ENCODE data around the gene RIMBP2. TPM values are rescaled to one million over a fixed set of nuclear protein-coding genes. Genes with fewer than 3 reads are reported as not detected.

Gene RIMBP2
- total and polyA plus RNA-seq, 2 experiments from 2014 or later: not detected

- in situ Hi-C loops (cut with MboI): no loop called here
These were observed 246.5 kb downstream of the RIMBP2 start for GRCh38 chr12:130469552-130469951.

DNA sequence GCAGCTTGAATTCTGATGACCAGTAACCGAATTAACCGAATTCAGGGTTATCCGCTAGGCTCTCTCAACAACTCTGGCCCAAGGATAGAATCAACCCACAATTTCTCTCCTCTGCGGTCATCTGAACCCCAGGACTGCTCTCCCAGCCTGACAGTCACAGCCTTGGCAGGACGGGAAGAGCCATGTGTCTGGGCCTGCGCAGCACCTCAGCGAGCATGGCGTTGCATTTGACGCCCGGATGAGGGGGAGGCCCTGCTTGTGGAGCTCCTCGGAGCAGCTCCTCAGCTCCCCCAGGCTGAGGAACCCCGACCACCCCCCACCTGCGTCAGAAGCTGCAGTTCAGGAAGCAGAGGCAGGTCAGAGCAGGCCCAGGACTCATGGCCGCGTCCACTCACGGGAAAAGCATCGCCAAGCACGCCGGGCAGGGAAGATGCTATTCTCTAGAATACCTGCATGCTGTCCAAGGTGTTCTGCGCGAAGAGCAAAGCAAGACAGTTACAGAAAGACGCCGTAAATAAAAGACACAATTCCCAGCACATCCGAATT lies 247.3 kb downstream of the RIMBP2 start:
- in situ Hi-C loops (cut with MboI): no loop called here
- H3K9ac ChIP-seq: no peak overlapping the region
- no peaks in the 10 kb centered on the region for H4K20me1 ChIP-seq (ENCODE audit: insufficient read depth)
- TF ChIP-seq EZH2 (IDR thresholded peaks at IDR 0.05; ENCODE audit: insufficient read depth, poor library complexity, severe bottlenecking): no peak
- no peak for TF ChIP-seq EZH2phosphoT487 (IDR thresholded peaks at IDR 0.05; ENCODE audit: insufficient read depth, low read depth)
- no peak overlapping the region for H2AFZ ChIP-seq
- no peaks in the 10 kb centered on the region for H3K27me3 ChIP-seq (replicated peaks; ENCODE audit: insufficient read depth)
- H3K4me1 ChIP-seq (ENCODE audit: insufficient read depth): no peaks in the 10 kb centered on the region
- no peaks in the 10 kb centered on the region for H3K79me2 ChIP-seq (ENCODE audit: insufficient read depth)
- DNase-seq: no peak
- H3K9me3 ChIP-seq (ENCODE audit: low read depth): no peaks in the 10 kb centered on the region
- H3K4me2 ChIP-seq (ENCODE audit: unreplicated experiment): no peak overlapping the region
- H3K9me2 ChIP-seq (ENCODE audit: insufficient read depth): no peaks in the 10 kb centered on the region
- H3K36me3 ChIP-seq (ENCODE audit: low read depth): no peaks in the 10 kb centered on the region
- no peaks in the 10 kb centered on the region for H3F3A ChIP-seq (ENCODE audit: insufficient read depth)
- no peak overlapping the region for H3K27ac ChIP-seq
- H3K4me3 ChIP-seq: no peak overlapping the region
- 60 to 71% methylated on average over 22 to 24 of the region's 24 CpGs for WGBS, 2 experiments (ENCODE audit: low coverage in 1 of 2, low lambda C conversion rate in 2 of 2, missing lambda C conversion rate in 2 of 2)

More at GRCh38 chr12:130469552-130469951, 246.5 kb downstream of the RIMBP2 start:
- no peak for DNase-seq
- TF ChIP-seq EZH2 (IDR thresholded peaks at IDR 0.05; ENCODE audit: insufficient read depth, poor library complexity, severe bottlenecking): no peak
- no peak for TF ChIP-seq EZH2phosphoT487 (IDR thresholded peaks at IDR 0.05; ENCODE audit: insufficient read depth, low read depth)
- no peak overlapping the region for H3K27ac ChIP-seq
- no peaks in the 10 kb centered on the region for H3F3A ChIP-seq (ENCODE audit: insufficient read depth)
- H3K9me3 ChIP-seq (ENCODE audit: low read depth): no peaks in the 10 kb centered on the region
- WGBS, 2 experiments (ENCODE audit: low coverage in 1 of 2, low lambda C conversion rate in 2 of 2, missing lambda C conversion rate in 2 of 2): 50 to 59% methylated on average over 7 of the region's 7 CpGs
- H3K27me3 ChIP-seq (replicated peaks; ENCODE audit: insufficient read depth): no peaks in the 10 kb centered on the region
- H3K4me2 ChIP-seq (ENCODE audit: unreplicated experiment): no peak overlapping the region
- H3K9me2 ChIP-seq (ENCODE audit: insufficient read depth): no peaks in the 10 kb centered on the region
- no peaks in the 10 kb centered on the region for H4K20me1 ChIP-seq (ENCODE audit: insufficient read depth)
- no peaks in the 10 kb centered on the region for H3K79me2 ChIP-seq (ENCODE audit: insufficient read depth)
- H3K9ac ChIP-seq: no peak overlapping the region
- no peak overlapping the region for H3K4me3 ChIP-seq
- no peaks in the 10 kb centered on the region for H3K36me3 ChIP-seq (ENCODE audit: low read depth)
- no peaks in the 10 kb centered on the region for H3K4me1 ChIP-seq (ENCODE audit: insufficient read depth)
- no peak overlapping the region for H2AFZ ChIP-seq

DNA sequence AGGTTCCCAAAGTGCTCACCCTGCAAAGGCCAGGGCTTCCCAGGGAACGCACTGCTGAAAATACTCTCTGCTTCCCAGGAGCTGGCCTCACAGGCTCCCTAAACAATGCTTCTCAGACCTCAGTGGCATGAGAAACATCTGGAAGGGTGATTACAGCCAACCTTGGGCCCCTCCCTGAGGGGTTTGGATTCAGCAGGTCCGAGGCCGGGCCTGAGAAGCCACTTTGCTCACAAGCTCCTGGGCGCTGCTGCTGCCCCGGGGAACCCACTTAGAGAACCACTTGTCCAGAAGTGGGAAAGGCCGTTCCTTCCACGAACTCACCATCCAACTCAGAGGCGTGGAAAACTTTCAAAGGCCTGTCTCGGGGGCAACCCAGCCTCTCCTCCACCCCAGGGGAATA lies 247.9 kb downstream of the RIMBP2 start:
- no peaks in the 10 kb centered on the region for H3F3A ChIP-seq (ENCODE audit: insufficient read depth)
- no peak for TF ChIP-seq EZH2phosphoT487 (IDR thresholded peaks at IDR 0.05; ENCODE audit: insufficient read depth, low read depth)
- no peak for TF ChIP-seq EZH2 (IDR thresholded peaks at IDR 0.05; ENCODE audit: insufficient read depth, poor library complexity, severe bottlenecking)
- H3K9me2 ChIP-seq (ENCODE audit: insufficient read depth): no peaks in the 10 kb centered on the region
- WGBS, 2 experiments (ENCODE audit: low coverage in 1 of 2, low lambda C conversion rate in 2 of 2, missing lambda C conversion rate in 2 of 2): 46 to 59% methylated on average over 9 of the region's 9 CpGs
- no peaks in the 10 kb centered on the region for H3K4me1 ChIP-seq (ENCODE audit: insufficient read depth)
- in situ Hi-C loops (cut with MboI): no loop called here
- H4K20me1 ChIP-seq (ENCODE audit: insufficient read depth): no peaks in the 10 kb centered on the region
- no peaks in the 10 kb centered on the region for H3K36me3 ChIP-seq (ENCODE audit: low read depth)
- no peak for DNase-seq
- H3K27me3 ChIP-seq (replicated peaks; ENCODE audit: insufficient read depth): no peaks in the 10 kb centered on the region
- H2AFZ ChIP-seq: no peak overlapping the region
- no peaks in the 10 kb centered on the region for H3K79me2 ChIP-seq (ENCODE audit: insufficient read depth)
- H3K4me2 ChIP-seq (ENCODE audit: unreplicated experiment): no peak overlapping the region
- no peak overlapping the region for H3K9ac ChIP-seq
- H3K27ac ChIP-seq: no peak overlapping the region
- H3K9me3 ChIP-seq (ENCODE audit: low read depth): no peaks in the 10 kb centered on the region
- no peak overlapping the region for H3K4me3 ChIP-seq

DNA sequence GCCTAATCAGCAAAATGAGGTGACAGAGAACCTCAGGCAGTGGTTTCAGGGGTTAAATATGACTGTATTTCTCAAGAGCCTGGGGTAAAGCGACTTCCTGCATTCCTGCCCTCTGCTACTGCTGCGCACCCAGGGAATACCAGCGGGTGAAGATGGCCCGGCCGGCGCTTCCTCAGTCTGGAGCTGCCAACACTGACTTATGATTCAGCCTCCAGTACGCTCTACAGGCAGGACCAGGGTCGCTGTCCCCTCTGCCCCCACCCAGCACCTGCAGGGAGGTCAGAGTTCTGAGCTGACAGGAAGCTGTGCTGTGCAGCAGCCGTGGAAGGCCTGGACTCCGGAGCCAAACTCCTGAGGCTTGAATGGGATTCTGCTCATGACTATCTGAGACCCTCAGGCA lies 250.5 kb downstream of the RIMBP2 start:
- TF ChIP-seq EZH2 (IDR thresholded peaks at IDR 0.05; ENCODE audit: insufficient read depth, poor library complexity, severe bottlenecking) (no peak), EZH2phosphoT487 (IDR thresholded peaks at IDR 0.05; ENCODE audit: insufficient read depth, low read depth) (no peak)
- Histone ChIP-seq H3K27me3 (replicated peaks; ENCODE audit: insufficient read depth) (no peaks in the 10 kb centered on the region), H3K9me3 (ENCODE audit: low read depth) (no peaks in the 10 kb centered on the region), H2AFZ (no peak overlapping the region), H3K9me2 (ENCODE audit: insufficient read depth) (no peaks in the 10 kb centered on the region), H3K36me3 (ENCODE audit: low read depth) (no peaks in the 10 kb centered on the region), H3K27ac (no peak overlapping the region), H3K4me3 (no peak overlapping the region), H3K9ac (no peak overlapping the region), H3K79me2 (ENCODE audit: insufficient read depth) (no peaks in the 10 kb centered on the region), H3K4me1 (ENCODE audit: insufficient read depth) (no peaks in the 10 kb centered on the region), H3K4me2 (ENCODE audit: unreplicated experiment) (no peak overlapping the region), H4K20me1 (ENCODE audit: insufficient read depth) (no peaks in the 10 kb centered on the region), H3F3A (ENCODE audit: insufficient read depth) (no peaks in the 10 kb centered on the region)
- no peak for DNase-seq
- 47 to 58% methylated on average over 10 of the region's 10 CpGs for WGBS, 2 experiments (ENCODE audit: low coverage in 1 of 2, low lambda C conversion rate in 2 of 2, missing lambda C conversion rate in 2 of 2)
- in situ Hi-C loops (cut with MboI): no loop called here

- H3K9ac ChIP-seq: no peak overlapping the region
- H2AFZ ChIP-seq: no peak overlapping the region
- no peaks in the 10 kb centered on the region for H3K79me2 ChIP-seq (ENCODE audit: insufficient read depth)
- no peaks in the 10 kb centered on the region for H3K4me1 ChIP-seq (ENCODE audit: insufficient read depth)
- no peaks in the 10 kb centered on the region for H3F3A ChIP-seq (ENCODE audit: insufficient read depth)
- no peak overlapping the region for H3K4me3 ChIP-seq
- no peak for DNase-seq
- no peaks in the 10 kb centered on the region for H3K9me3 ChIP-seq (ENCODE audit: low read depth)
- no peaks in the 10 kb centered on the region for H3K9me2 ChIP-seq (ENCODE audit: insufficient read depth)
- no peaks in the 10 kb centered on the region for H4K20me1 ChIP-seq (ENCODE audit: insufficient read depth)
- H3K4me2 ChIP-seq (ENCODE audit: unreplicated experiment): no peak overlapping the region
- TF ChIP-seq EZH2phosphoT487 (IDR thresholded peaks at IDR 0.05; ENCODE audit: insufficient read depth, low read depth) (no peak), EZH2 (IDR thresholded peaks at IDR 0.05; ENCODE audit: insufficient read depth, poor library complexity, severe bottlenecking) (no peak)
- H3K27ac ChIP-seq: no peak overlapping the region
- H3K36me3 ChIP-seq (ENCODE audit: low read depth): no peaks in the 10 kb centered on the region
- in situ Hi-C loops (cut with MboI): no loop called here
- no peaks in the 10 kb centered on the region for H3K27me3 ChIP-seq (replicated peaks; ENCODE audit: insufficient read depth)
- 62 to 63% methylated on average over 9 to 15 of the region's 15 CpGs for WGBS, 2 experiments (ENCODE audit: low coverage in 1 of 2, low lambda C conversion rate in 2 of 2, missing lambda C conversion rate in 2 of 2)
These were observed 251.1 kb downstream of the RIMBP2 start for GRCh38 chr12:130465046-130465445.
